HG03520 (cell line): Measurements from ENCODE around the gene ALDH3B1.

Experiments
- ATAC-seq: cut with Tn5 transposase; IDR thresholded peaks from one replicate; pipeline ENCODE4 v1.9.1; 2021; ENCODE audit warnings: mild to moderate bottlenecking, moderate library complexity; ENCODE audit not compliant: unreplicated experiment

The ALDH3B1 gene

DNA sequence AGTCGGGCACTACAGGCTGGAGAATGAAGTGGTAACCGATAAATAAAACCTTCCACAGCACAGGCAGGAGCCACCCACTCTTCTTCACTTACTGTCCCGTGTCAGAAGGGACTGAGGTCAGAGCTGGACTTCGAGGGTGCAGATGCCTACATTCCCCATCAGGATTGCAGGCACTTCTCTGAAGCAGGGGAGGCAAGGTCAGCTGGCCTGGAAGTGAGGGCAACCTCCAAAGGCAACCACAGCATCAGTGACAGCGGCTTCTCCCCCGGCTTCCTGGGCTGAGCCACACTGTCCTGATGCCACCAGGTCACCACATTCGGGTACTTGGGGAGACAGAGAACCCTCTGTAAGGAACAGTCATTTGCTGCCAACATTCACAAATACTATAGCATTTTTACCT is 51.4 kb downstream of the ALDH3B1 start:
- no peak for ATAC-seq

DNA sequence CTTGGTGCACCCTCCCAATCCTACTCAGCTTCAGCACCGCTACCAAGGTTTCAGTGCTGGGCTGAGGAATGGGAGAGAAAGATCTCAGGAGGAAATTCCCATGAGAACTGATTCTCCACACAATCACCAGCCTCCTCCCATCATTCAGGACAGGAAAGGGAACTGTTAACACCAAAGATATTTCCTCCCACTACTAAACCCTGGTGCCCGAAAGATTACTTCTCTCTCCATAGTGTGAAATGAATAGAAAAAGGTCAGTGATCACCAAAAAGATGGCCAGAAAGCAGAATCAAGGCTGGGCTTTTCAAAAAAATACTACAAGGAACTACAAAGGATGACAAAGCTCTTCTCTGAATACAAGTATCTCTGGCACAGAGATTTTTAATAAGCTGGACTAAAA is 54.8 kb downstream of the ALDH3B1 start:
- ATAC-seq, result no peak

DNA sequence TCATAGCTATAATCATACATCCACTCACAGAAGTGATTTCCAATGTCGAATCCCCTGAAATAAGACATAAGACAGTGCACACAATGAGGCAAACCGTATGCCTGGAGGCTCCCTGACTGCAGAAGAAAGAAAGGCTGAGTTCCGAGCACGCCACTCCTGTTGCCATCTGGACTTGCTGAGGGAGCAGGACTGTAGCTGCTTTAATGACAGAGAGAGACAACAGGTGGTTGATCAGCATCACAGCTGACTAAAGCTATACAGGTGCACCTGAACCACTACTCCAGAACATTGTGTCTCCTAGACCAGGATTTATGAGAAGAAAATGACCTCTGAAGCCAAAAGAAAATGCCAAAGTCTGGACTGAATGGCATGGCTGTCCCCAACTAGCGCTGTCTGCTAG is 55.7 kb downstream of the ALDH3B1 start:
- ATAC-seq, result no peak

DNA sequence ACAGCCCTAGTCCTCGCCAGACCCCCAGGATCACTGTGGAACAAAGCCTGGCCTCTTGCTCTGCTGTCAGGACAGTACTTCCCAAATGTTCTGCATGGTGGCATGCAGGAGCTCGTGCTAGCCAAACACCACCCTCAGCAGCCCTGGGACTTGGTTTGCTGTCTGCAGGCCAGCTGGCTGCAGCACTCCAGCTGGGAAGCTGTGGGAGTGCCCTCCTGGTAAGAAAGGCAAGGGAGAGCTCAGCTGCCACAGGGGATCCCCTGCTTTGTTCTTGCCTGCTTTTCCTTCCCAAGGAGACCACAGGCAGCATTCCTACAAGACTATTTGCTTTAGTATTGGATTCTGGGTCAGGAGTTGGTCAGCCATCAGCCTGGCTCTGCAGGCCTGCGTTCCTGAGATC is 56.6 kb downstream of the ALDH3B1 start:
- ATAC-seq, result no peak

DNA sequence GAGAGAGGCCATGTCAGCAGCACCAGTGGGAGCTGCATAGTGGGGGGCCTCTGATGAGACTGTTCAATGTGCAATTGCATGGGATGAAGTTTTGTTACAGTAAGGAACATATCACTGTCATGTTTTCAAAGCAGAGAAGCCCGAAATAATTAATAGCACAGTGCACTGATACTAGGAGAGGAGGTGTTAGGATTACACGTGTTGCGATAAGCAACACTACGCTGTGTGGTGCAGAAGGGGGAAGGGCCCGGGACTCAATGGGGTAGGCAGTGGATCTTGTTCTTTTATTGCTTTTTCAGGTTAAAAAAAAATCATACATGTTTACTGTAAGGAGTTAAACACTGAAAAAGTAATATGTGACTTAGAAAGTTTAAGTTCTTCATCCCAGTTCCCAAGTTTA is 57.9 kb downstream of the ALDH3B1 start:
- ATAC-seq, result no peak

DNA sequence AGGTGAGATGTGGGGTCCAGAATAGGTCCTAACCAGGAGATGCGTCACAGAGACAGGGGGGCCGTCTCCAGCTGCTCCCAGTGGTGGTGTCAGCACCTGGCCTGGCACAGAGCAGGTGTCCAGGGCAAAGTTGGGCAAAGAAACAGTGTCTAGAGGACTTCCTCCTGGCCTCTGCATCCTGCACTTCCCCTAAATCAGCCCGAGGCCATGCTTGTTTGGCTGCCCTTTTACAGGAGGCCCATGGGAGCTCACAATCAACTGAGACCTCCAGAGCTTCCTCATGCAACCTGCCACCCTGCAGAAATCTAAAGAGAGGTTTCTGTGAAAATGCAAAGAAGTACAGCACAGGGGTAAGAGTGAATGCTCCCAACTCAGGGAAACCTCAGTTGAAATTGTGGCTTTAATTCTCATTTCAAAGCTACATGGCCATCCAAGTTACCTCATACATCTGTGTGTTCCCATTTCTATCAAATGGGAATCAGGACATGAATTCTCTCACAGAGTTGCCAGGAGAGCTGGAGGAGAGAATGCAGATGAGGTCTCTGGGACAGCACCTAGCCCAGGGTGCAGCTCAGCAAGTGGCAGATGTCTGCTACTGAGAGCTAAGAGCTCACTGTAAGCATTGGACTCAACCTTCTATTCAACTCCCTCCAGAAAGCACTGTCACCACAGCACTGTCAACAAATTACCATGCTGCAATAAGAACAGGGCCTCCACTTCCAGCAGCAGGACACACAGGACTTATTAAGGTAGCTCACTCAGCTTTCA is 61.3 kb downstream of the ALDH3B1 start:
- ATAC-seq, result no peak

DNA sequence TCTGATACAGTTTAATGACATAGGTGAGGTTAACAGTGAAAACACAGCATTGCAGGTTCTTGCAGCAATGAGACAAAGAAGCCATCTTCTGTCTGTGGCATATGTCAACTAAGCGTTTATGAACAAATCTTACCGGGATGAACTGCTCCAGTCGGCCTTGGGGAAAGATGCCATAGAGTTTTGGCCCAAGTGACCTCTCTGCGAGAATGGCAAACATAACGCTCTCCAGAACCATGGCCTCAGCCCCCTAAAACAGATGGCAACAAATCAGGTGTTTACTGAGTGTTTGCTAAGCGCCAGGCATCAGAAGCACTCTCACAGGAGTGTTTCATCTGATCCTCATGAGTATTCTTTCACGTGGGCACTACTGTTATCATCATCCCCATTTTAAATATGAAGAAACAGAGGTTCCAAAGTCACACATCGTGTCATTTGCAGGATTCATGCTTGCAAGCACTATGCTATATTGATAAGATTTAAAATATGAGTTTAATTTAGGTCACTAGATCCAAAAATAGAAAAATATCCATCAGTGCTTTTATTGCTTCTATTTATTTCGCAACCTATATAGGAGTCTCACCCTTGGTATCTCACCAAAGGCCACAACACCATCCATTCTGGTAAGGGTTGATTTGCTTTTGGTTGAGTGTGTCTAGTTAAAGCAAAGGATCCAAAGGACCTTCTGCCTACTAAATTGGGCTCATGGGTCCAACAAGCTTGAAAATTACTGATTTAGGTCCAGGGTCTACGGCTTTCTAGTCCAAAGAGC is 64.6 kb downstream of the ALDH3B1 start:
- ATAC-seq, result no peak

DNA sequence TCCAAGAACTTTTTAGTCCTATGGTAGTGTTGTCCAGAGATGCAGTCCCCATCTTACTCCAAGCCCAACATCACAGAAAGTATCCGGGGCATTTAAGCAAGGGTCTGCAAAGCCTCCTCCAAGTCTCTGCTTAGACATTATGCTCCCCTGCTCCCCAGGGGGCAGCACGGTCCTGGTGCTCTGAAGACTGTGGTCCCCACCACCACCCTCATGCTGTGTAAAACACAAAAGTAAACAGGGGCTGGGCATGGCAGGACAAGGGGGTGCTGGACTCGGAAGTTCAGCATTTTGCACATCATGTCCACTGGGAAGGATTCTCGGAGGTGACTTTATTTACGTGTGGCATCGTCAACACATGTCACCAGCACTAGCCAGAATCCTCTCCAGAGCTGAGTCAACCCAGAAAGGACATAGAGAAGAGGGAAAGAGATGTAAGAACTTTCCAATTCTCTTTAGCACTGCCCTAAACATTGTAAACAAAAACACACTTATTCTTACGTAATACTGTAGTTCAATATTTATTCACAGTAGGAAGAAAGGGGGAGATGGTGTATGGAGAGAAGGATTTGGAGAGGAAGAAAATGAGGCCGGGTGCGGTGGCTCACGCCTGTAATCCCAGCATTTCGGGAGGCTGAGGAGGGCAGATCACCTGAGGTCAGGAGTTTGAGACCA is 66.4 kb downstream of the ALDH3B1 start:
- no peak for ATAC-seq

DNA sequence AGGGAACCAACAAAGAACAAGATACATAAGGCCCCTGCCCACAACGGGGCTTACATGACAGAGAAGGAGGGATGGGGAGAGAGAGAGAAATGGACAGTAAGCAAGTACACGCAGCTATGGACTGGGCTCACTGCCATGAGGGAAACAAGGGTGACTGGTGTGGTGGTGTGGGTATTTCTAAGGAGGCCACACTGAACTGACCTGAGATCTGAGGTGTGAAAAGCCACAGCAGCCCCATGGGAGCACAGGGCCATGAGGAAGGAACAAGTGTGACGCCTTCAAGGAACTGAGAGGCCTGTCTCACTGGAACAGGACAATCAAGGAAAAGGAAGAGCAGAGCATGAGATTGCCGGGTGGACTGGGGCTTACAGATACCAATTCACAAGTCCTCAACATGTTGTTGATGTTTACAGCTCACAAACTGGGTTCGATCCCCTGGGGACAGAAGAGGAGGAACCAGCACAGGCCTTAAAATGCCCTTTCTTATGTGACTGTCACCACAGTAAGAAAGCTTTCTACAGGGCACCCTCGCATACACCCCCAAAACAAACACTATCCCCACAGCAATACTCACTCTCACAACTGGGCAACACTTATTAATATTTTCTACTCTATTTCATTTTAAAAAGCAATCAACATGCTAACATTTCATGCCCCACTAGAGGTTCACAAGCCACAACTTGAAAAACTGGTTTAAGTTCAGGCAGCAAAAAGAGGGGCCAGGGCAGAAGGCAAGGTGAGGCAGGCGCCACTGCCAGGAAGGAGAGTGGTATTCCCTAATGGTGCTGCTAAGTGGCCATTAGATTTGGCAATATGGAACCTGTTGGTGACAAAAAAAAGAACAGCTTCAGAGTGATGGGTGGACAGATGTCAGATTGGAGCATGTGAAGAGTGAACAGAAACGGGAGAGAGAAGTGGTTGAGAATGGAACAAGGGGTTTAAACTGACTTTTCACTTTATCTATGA is 67.8 kb downstream of the ALDH3B1 start:
- ATAC-seq, result no peak
